HepG2 (cell line): Measurements from ENCODE around the gene MED1. TPM values are rescaled to one million over a fixed set of nuclear protein-coding genes. Genes with fewer than 3 reads are reported as not detected.

Experiments used
- ARNT2 ChIP-seq: sonication (generic); formaldehyde crosslinking; IDR thresholded peaks from 2 replicates; pipeline ENCODE4 v1.8.0; 2022; ENCODE audit warnings: mild to moderate bottlenecking, low read depth, missing genetic modification reagents, moderate library complexity
- ATAD3A ChIP-seq: sonication (generic); formaldehyde crosslinking; IDR thresholded peaks from 2 replicates; pipeline ENCODE4 v1.4.0; 2020; ENCODE audit warnings: missing genetic modification reagents
- BORCS8-MEF2B ChIP-seq: sonication (generic); formaldehyde crosslinking; IDR thresholded peaks from 2 replicates; pipeline ENCODE4 v1.8.0; 2022; ENCODE audit warnings: mild to moderate bottlenecking, missing genetic modification reagents
- HOXA9 ChIP-seq: sonication (generic); formaldehyde crosslinking; IDR thresholded peaks from 2 replicates; pipeline ENCODE4 v1.8.1; 2022; ENCODE audit warnings: missing genetic modification reagents, mild to moderate bottlenecking, moderate library complexity, borderline replicate concordance
- MBD4 ChIP-seq: IDR thresholded peaks from 2 replicates; pipeline ENCODE4 v1.6.1; 2012; ENCODE audit warnings: low read length, inconsistent platforms, borderline replicate concordance
- MEIS1 ChIP-seq: sonication (generic); formaldehyde crosslinking; IDR thresholded peaks from 2 replicates; pipeline ENCODE4 v1.9.0; 2021; ENCODE audit warnings: mild to moderate bottlenecking, missing genetic modification reagents, moderate library complexity, borderline replicate concordance
- PRPF4 ChIP-seq: fragments of 200-400 bp; formaldehyde crosslinking; IDR thresholded peaks from 2 replicates; pipeline ENCODE4 v1.6.1; 2016; ENCODE audit warnings: low read length, low read depth; ENCODE audit not compliant: poor library complexity, severe bottlenecking
- ZC3H13 ChIP-seq: sonication (generic); formaldehyde crosslinking; IDR thresholded peaks from 2 replicates; pipeline ENCODE4 v1.8.1; 2023; ENCODE audit warnings: mild to moderate bottlenecking, missing genetic modification reagents, moderate library complexity
- ZFP36 ChIP-seq: fragments of 150-350 bp; IDR thresholded peaks from 2 replicates; pipeline ENCODE4 v1.6.1; 2018; ENCODE audit warnings: borderline replicate concordance, low read length, low read depth; ENCODE audit not compliant: partially characterized antibody
- ZNF225 ChIP-seq: sonication (generic); formaldehyde crosslinking; IDR thresholded peaks from 2 replicates; pipeline ENCODE4 v1.4.0; 2020; ENCODE audit warnings: mild to moderate bottlenecking, missing genetic modification reagents
- ZNF251 ChIP-seq: sonication (generic); formaldehyde crosslinking; IDR thresholded peaks from 2 replicates; pipeline ENCODE4 v1.9.0; 2021; ENCODE audit warnings: mild to moderate bottlenecking, missing genetic modification reagents
- ZNF501 ChIP-seq: sonication (generic); formaldehyde crosslinking; IDR thresholded peaks from 2 replicates; pipeline ENCODE4 v1.5.1; 2020; ENCODE audit warnings: mild to moderate bottlenecking, moderate library complexity, missing genetic modification reagents
- ZNF570 ChIP-seq: sonication (generic); formaldehyde crosslinking; IDR thresholded peaks from 2 replicates; pipeline ENCODE4 v1.4.0; 2020; ENCODE audit warnings: mild to moderate bottlenecking, missing genetic modification reagents, borderline replicate concordance
- ZNF746 ChIP-seq: sonication (generic); formaldehyde crosslinking; IDR thresholded peaks from 2 replicates; pipeline ENCODE4 v1.8.0; 2022; ENCODE audit warnings: mild to moderate bottlenecking, missing genetic modification reagents
- ZNF782 ChIP-seq: sonication (generic); formaldehyde crosslinking; IDR thresholded peaks from 2 replicates; pipeline ENCODE4 v1.4.0; 2020; ENCODE audit warnings: missing genetic modification reagents, mild to moderate bottlenecking, borderline replicate concordance
- polyA plus RNA-seq, 8 experiments: library from polyadenylated mRNA; depleted of rRNA in 3 of 8; stranded (reverse) in 7 of 8; unstranded in 1 of 8; fragments of >200 nt; fragmentation: Illumina TruSeq in 4 of 8; extraction: Trizol in 4 of 8; gene quantifications; 2 replicates each; pipeline versions ENCODE4 v1.2.1 to v1.2.3, GENCODE V29; 2011 to 2016; ENCODE audit warnings: low read depth in 4 of 8, missing spikeins in 1 of 8, mixed read lengths in 1 of 8; ENCODE audit not compliant: insufficient read depth in 1 of 8
- total RNA-seq, 5 experiments: library from RNA; depleted of rRNA; stranded (reverse); fragments of >200 nt; fragmentation: Illumina TruSeq; extraction: Trizol; gene quantifications; 2 replicates each; pipeline ENCODE4 v1.2.3, GENCODE V29; 2016; ENCODE audit warnings: low read depth in 1 of 5
- TF ChIP-seq, protein P1 (sequence below): sonication (generic); formaldehyde crosslinking; IDR thresholded peaks from 2 replicates; pipeline ENCODE4 v1.5.1; 2020; ENCODE audit warnings: missing genetic modification reagents, mild to moderate bottlenecking, borderline replicate concordance
- TF ChIP-seq, protein P2 (sequence below): sonication (generic); formaldehyde crosslinking; IDR thresholded peaks from 2 replicates; pipeline ENCODE4 v1.8.0; 2022; ENCODE audit warnings: mild to moderate bottlenecking, missing genetic modification reagents, moderate library complexity
- TF ChIP-seq, protein P3 (sequence below): sonication (generic); formaldehyde crosslinking; IDR thresholded peaks from 2 replicates; pipeline ENCODE4 v1.4.0; 2020; ENCODE audit warnings: missing genetic modification reagents, borderline replicate concordance
- TF ChIP-seq, protein P4 (sequence below): sonication (generic); formaldehyde crosslinking; IDR thresholded peaks from 2 replicates; pipeline ENCODE4 v1.9.0; 2021; ENCODE audit warnings: missing genetic modification reagents, mild to moderate bottlenecking, borderline replicate concordance
- TF ChIP-seq, protein P5 (sequence below): sonication (generic); formaldehyde crosslinking; IDR thresholded peaks from 2 replicates; pipeline ENCODE4 v1.4.0; 2020; ENCODE audit warnings: missing genetic modification reagents

Gene MED1
- total and polyA plus RNA-seq, 2 of the 13 experiments (the other 11 are each of a cell fraction or from before 2014, with no cell fraction given) = 37.5 to 40.1 TPM

DNA sequence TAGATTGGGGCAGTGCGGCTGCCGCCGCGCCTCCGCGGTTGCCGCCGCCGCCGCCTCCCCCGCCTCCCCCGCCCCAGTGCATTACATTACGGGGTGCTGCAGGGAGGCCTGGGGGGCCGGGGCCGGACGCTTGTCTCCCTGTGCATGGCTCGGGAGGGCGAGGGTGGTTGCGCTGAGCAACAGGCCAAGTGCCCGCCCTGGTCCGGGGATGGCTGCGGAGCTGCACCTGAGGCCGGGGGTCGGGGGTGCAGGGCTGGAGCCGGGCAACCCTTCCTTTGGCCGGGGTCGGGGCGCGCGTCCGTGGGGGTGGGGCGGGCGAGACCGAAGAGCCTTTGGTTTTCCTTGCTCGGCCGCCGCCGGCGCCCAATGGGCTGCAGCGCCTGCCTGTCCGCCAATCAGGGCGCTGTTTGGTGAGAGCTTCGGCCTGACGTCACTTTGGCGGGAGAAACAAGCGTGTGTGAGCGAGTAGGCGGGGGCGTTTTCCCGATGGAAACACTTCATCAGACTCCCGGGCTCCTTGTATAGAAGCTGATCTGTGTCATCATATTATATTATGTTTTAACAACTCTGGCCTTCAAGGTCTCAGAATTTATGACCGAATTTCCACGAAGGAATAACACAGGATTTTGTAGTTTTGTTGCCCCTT lies 48.7 kb downstream of the MED1 start (continued):
- peak; percentile 79 for TF ChIP-seq ARNT2
- TF ChIP-seq ATAD3A (CRISPR knock-in tag) = no peak
- TF ChIP-seq, protein P1, sequence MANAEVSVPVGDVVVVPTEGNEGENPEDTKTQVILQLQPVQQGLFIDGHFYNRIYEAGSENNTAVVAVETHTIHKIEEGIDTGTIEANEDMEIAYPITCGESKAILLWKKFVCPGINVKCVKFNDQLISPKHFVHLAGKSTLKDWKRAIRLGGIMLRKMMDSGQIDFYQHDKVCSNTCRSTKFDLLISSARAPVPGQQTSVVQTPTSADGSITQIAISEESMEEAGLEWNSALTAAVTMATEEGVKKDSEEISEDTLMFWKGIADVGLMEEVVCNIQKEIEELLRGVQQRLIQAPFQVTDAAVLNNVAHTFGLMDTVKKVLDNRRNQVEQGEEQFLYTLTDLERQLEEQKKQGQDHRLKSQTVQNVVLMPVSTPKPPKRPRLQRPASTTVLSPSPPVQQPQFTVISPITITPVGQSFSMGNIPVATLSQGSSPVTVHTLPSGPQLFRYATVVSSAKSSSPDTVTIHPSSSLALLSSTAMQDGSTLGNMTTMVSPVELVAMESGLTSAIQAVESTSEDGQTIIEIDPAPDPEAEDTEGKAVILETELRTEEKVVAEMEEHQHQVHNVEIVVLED (CRISPR knock-in tag) = peak; percentile 40; the same call in 1 of the 2 replicates
- TF ChIP-seq MBD4 = no peak
- TF ChIP-seq, protein P2, sequence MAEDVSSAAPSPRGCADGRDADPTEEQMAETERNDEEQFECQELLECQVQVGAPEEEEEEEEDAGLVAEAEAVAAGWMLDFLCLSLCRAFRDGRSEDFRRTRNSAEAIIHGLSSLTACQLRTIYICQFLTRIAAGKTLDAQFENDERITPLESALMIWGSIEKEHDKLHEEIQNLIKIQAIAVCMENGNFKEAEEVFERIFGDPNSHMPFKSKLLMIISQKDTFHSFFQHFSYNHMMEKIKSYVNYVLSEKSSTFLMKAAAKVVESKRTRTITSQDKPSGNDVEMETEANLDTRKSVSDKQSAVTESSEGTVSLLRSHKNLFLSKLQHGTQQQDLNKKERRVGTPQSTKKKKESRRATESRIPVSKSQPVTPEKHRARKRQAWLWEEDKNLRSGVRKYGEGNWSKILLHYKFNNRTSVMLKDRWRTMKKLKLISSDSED (CRISPR knock-in tag) = no peak
- TF ChIP-seq, protein P3, sequence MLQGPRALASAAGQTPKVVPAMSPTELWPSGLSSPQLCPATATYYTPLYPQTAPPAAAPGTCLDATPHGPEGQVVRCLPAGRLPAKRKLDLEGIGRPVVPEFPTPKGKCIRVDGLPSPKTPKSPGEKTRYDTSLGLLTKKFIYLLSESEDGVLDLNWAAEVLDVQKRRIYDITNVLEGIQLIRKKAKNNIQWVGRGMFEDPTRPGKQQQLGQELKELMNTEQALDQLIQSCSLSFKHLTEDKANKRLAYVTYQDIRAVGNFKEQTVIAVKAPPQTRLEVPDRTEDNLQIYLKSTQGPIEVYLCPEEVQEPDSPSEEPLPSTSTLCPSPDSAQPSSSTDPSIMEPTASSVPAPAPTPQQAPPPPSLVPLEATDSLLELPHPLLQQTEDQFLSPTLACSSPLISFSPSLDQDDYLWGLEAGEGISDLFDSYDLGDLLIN (CRISPR knock-in tag) = 0 out of 2 replicates have a peak, but pooled peaks have one; percentile 24
- TF ChIP-seq MEIS1 = no peak
- no peak for TF ChIP-seq HOXA9 (CRISPR knock-in tag)
- no peak for TF ChIP-seq ZNF501 (CRISPR knock-in tag)
- no peak for TF ChIP-seq ZNF746
- TF ChIP-seq ZC3H13 (CRISPR knock-in tag) = peak; percentile 53; the same call in 1 of the 2 replicates
- no peak for TF ChIP-seq ZFP36
- no peak for TF ChIP-seq ZNF782 (CRISPR knock-in tag)
- TF ChIP-seq, protein P4, sequence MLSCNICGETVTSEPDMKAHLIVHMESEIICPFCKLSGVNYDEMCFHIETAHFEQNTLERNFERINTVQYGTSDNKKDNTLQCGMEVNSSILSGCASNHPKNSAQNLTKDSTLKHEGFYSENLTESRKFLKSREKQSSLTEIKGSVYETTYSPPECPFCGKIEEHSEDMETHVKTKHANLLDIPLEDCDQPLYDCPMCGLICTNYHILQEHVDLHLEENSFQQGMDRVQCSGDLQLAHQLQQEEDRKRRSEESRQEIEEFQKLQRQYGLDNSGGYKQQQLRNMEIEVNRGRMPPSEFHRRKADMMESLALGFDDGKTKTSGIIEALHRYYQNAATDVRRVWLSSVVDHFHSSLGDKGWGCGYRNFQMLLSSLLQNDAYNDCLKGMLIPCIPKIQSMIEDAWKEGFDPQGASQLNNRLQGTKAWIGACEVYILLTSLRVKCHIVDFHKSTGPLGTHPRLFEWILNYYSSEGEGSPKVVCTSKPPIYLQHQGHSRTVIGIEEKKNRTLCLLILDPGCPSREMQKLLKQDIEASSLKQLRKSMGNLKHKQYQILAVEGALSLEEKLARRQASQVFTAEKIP (CRISPR knock-in tag) = no peak
- TF ChIP-seq ZNF251 (CRISPR knock-in tag) = no peak
- TF ChIP-seq, protein P5, sequence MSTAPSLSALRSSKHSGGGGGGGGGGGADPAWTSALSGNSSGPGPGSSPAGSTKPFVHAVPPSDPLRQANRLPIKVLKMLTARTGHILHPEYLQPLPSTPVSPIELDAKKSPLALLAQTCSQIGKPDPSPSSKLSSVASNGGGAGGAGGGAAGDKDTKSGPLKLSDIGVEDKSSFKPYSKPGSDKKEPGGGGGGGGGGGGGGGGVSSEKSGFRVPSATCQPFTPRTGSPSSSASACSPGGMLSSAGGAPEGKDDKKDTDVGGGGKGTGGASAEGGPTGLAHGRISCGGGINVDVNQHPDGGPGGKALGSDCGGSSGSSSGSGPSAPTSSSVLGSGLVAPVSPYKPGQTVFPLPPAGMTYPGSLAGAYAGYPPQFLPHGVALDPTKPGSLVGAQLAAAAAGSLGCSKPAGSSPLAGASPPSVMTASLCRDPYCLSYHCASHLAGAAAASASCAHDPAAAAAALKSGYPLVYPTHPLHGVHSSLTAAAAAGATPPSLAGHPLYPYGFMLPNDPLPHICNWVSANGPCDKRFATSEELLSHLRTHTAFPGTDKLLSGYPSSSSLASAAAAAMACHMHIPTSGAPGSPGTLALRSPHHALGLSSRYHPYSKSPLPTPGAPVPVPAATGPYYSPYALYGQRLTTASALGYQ (CRISPR knock-in tag) = no peak
- no peak for TF ChIP-seq PRPF4
- TF ChIP-seq BORCS8-MEF2B = peak; percentile 61; the same call in 1 of the 2 replicates
- TF ChIP-seq ZNF570 (CRISPR knock-in tag) = no peak
- TF ChIP-seq ZNF225 (CRISPR knock-in tag) = no peak
